Memory B cell (primary cell): ENCODE data around the gene FBXO15.
A peak's percentile ranks its signal among the peaks of the same experiment; 100 is the strongest.

Experiments
- ATAC-seq: fragments of 150-1000 bp; cut with Tn5 transposase; 2 replicates; pipeline ENCODE4 v1.10.0; 2021; ENCODE audit warnings: low read depth, mild to moderate bottlenecking, moderate library complexity
- DNase-seq, 2 donors: peaks; one replicate each; pipeline ENCODE4 v3.0.0; 2022; ENCODE audit warnings: low spot score in 2 of 2
- H3K27ac Mint-ChIP-seq: one replicate; pipeline ENCODE4 v1.8.0; 2022; ENCODE audit warnings: mild to moderate bottlenecking, moderate library complexity, mixed read lengths
- H3K27me3 Mint-ChIP-seq: one replicate; pipeline ENCODE4 v1.8.0; 2022; ENCODE audit warnings: mixed read lengths
- H3K36me3 Mint-ChIP-seq: one replicate; pipeline ENCODE4 v1.8.0; 2022; ENCODE audit warnings: mild to moderate bottlenecking, mixed read lengths
- H3K4me1 Mint-ChIP-seq: one replicate; pipeline ENCODE4 v1.8.0; 2022; ENCODE audit warnings: mixed read lengths
- H3K4me3 Mint-ChIP-seq: one replicate; pipeline ENCODE4 v1.8.0; 2022; ENCODE audit warnings: mild to moderate bottlenecking, moderate library complexity, mixed read lengths
- H3K9me3 Mint-ChIP-seq: one replicate; pipeline ENCODE4 v1.8.0; 2022; ENCODE audit warnings: mixed read lengths

Gene FBXO15

GRCh38 chr18:74115046-74115445 is 32.6 kb downstream of the FBXO15 start:
- Mint-ChIP-seq H3K27ac (no peak overlapping the region), H3K4me1 (no peaks in the 10 kb centered on the region), H3K9me3 (peaks cover 7% of the 10 kb centered on the region), H3K27me3 (peaks cover 3% of the 10 kb centered on the region), H3K4me3 (no peak overlapping the region), H3K36me3 (peaks cover 2% of the 10 kb centered on the region)
- ATAC-seq (no peak), DNase-seq (no peak)

DNA sequence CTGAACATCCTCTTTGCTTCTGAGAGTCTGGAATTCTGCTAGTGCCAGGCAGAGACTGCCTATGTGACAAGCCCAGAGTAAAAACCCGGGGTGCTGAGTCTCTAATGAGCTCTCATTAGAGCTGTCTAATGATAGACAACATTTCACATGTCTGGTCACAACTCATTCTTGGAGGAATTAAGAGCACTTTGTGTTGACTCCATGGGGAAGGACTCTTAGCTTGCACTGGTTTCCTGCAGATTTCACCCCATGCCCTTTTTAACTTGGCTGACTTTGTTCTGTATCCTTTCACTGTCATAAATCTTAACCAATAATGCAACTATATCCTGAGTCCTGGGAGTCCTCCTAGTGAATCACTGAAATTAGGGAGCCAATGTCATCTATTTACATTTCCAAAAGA is 33.5 kb downstream of the FBXO15 start:
- ATAC-seq, result no peak
- no peak overlapping the region for H3K4me3 Mint-ChIP-seq

GRCh38 chr18:74113711-74114110 is 33.9 kb downstream of the FBXO15 start:
- Mint-ChIP-seq H3K27ac (no peak overlapping the region), H3K9me3 (peaks cover 8% of the 10 kb centered on the region), H3K36me3 (peaks cover 2% of the 10 kb centered on the region), H3K27me3 (no peaks in the 10 kb centered on the region), H3K4me1 (no peaks in the 10 kb centered on the region), H3K4me3 (no peak overlapping the region)
- no peak for DNase-seq
- ATAC-seq, result no peak

More for the DNA sequence above, 33.5 kb downstream of the FBXO15 start:
- no peak overlapping the region for H3K27ac Mint-ChIP-seq
- no peaks in the 10 kb centered on the region for H3K4me1 Mint-ChIP-seq
- DNase-seq, result no peak
- peaks cover 8% of the 10 kb centered on the region for H3K9me3 Mint-ChIP-seq
- no peaks in the 10 kb centered on the region for H3K27me3 Mint-ChIP-seq
- peaks cover 2% of the 10 kb centered on the region for H3K36me3 Mint-ChIP-seq

DNA sequence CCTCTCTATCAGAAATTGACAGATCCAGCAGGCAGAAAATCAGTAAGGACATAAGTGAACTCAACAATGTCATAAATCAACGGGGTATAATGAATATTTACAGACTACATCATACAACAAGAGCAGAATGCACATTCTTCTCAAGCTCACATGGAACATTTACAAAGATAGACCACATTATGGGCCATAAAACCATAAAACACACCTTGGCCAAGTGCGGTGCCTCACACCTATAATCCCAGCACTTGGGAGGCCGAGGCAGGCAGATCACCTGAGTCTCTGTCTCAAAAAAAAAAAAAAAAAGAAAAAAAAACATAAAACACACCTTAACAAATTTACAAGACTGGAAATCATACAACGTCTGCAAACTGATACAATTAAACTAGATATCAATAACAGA is 36.7 kb downstream of the FBXO15 start:
- H3K27ac Mint-ChIP-seq, result no peak overlapping the region
- H3K27me3 Mint-ChIP-seq, result no peaks in the 10 kb centered on the region
- H3K4me1 Mint-ChIP-seq, result no peaks in the 10 kb centered on the region
- peaks cover 17% of the 10 kb centered on the region for H3K9me3 Mint-ChIP-seq
- ATAC-seq (no peak), DNase-seq (no peak)
- H3K4me3 Mint-ChIP-seq, result no peak overlapping the region
- H3K36me3 Mint-ChIP-seq, result peaks cover 5% of the 10 kb centered on the region

DNA sequence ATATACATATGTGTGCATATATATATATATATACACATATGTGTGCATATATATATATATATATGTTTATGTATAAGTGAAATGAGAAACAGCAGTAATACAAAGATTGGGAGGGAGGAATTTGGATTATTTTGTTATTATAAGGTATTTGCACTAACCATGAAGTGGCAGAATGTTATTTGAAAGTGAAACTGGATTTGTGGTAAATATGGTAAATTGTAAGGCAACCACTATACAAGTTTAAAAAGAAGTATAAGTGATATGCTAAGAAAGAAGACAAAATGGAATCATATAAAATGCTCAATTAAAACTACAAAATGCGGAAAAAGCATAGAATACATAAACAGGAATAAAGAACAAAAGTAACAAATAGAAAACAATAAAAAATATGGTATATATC is 37.5 kb downstream of the FBXO15 start:
- peaks cover 17% of the 10 kb centered on the region for H3K9me3 Mint-ChIP-seq
- no peak for DNase-seq
- H3K27me3 Mint-ChIP-seq, result no peaks in the 10 kb centered on the region
- ATAC-seq, result no peak
- no peak overlapping the region for H3K4me3 Mint-ChIP-seq
- peaks cover 5% of the 10 kb centered on the region for H3K36me3 Mint-ChIP-seq
- no peaks in the 10 kb centered on the region for H3K4me1 Mint-ChIP-seq
- H3K27ac Mint-ChIP-seq, result no peak overlapping the region

- no peaks in the 10 kb centered on the region for H3K4me1 Mint-ChIP-seq
- H3K27me3 Mint-ChIP-seq, result no peaks in the 10 kb centered on the region
- H3K9me3 Mint-ChIP-seq, result peaks cover 20% of the 10 kb centered on the region
- H3K27ac Mint-ChIP-seq, result no peak overlapping the region
- peaks cover 7% of the 10 kb centered on the region for H3K36me3 Mint-ChIP-seq
- no peak for DNase-seq
- ATAC-seq, result no peak
- no peak overlapping the region for H3K4me3 Mint-ChIP-seq
Measured at GRCh38 chr18:74108460-74108859, 39.2 kb downstream of the FBXO15 start.

- Mint-ChIP-seq H3K4me3 (no peak overlapping the region), H3K27me3 (peaks cover 14% of the 10 kb centered on the region), H3K36me3 (peaks cover 8% of the 10 kb centered on the region), H3K4me1 (no peaks in the 10 kb centered on the region), H3K27ac (no peak overlapping the region), H3K9me3 (peaks cover 17% of the 10 kb centered on the region)
- no peak for ATAC-seq
- DNase-seq, result no peak
Measured at GRCh38 chr18:74097803-74098202, 49.8 kb downstream of the FBXO15 start.

- H3K27me3 Mint-ChIP-seq, result peaks cover 17% of the 10 kb centered on the region
- H3K9me3 Mint-ChIP-seq, result peaks cover 18% of the 10 kb centered on the region
- no peaks in the 10 kb centered on the region for H3K4me1 Mint-ChIP-seq
- no peak for DNase-seq
- ATAC-seq, result no peak
- H3K27ac Mint-ChIP-seq, result no peak overlapping the region
- H3K36me3 Mint-ChIP-seq, result peaks cover 8% of the 10 kb centered on the region
- no peak overlapping the region for H3K4me3 Mint-ChIP-seq
Measured at GRCh38 chr18:74092922-74093321, 54.7 kb downstream of the FBXO15 start.

GRCh38 chr18:74084184-74084855 is 63.3 kb downstream of the FBXO15 start:
- Mint-ChIP-seq H3K9me3 (peaks cover 6% of the 10 kb centered on the region), H3K27ac (no peak overlapping the region), H3K4me1 (peaks cover 5% of the 10 kb centered on the region), H3K27me3 (no peaks in the 10 kb centered on the region), H3K36me3 (no peaks in the 10 kb centered on the region), H3K4me3 (no peak overlapping the region)
- ATAC-seq, result no peak
- no peak for DNase-seq

DNA sequence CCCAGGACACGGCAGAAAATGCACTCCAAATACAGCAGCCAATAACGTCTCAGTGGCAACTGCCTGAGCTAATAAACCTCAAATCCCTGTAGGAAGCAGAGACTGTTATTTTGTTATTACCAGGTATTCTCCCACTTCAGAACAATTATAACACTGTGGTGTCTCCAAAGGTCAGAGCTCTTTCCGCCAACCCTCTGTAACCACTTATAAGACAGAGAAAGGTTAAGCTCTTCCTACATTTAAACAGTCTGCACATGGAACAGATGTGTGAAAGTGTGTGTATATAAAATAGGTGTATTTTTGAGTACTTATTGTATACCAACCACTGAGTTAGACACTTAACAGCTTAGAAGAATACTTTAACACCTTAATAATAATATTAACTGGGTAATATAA is 64.1 kb downstream of the FBXO15 start:
- Mint-ChIP-seq H3K27me3 (peaks cover under 1% of the 10 kb centered on the region), H3K27ac (no peak overlapping the region), H3K36me3 (no peaks in the 10 kb centered on the region), H3K4me3 (no peak overlapping the region), H3K9me3 (peaks cover 3% of the 10 kb centered on the region), H3K4me1 (peaks cover 5% of the 10 kb centered on the region)
- ATAC-seq (no peak), DNase-seq (no peak)

DNA sequence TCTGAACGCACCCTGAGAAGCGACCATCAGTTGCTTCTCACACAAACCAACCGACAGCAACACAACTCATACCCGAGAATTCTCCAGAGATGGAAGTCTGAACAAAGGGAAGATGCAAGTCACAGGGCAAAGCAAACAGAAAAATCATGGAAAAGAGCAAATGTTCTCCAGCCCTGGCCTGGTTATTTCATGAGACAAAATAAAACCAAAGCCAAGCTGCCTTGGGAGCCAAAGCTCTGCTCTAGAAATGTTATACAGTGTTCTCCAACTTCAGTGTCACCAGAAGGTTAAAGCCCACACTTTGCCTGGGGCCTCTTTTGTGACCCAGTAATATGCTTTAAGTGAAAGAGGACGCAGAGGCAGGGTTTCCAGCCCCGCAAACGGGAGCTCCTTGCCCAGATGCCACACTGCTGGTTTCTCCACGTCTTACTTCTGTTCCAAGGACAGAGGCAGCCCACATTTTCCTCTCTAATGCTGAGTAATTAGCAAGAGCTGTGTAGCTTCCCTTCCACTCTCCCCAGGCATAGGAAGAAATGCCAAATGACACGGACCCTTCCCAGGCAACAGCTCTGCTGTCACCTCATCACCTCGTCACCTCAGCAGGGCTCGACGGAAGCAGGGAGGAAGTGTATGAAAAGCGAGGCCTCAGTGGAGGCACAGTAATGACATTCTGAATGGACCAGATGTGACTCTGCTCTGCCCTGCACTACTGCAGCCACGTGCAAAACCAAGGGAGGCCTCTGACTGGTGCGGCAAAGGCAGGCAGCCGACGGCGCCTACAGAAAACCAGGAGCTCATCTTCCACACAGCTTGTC is 64.7 kb downstream of the FBXO15 start:
- DNase-seq, result no peak
- Mint-ChIP-seq H3K36me3 (no peaks in the 10 kb centered on the region), H3K4me3 (peak overlapping the region; percentile 50), H3K4me1 (peaks cover 5% of the 10 kb centered on the region), H3K27ac (peak overlapping the region; percentile 11), H3K9me3 (no peaks in the 10 kb centered on the region), H3K27me3 (peaks cover 3% of the 10 kb centered on the region)
- ATAC-seq, result peak; percentile 16

DNA sequence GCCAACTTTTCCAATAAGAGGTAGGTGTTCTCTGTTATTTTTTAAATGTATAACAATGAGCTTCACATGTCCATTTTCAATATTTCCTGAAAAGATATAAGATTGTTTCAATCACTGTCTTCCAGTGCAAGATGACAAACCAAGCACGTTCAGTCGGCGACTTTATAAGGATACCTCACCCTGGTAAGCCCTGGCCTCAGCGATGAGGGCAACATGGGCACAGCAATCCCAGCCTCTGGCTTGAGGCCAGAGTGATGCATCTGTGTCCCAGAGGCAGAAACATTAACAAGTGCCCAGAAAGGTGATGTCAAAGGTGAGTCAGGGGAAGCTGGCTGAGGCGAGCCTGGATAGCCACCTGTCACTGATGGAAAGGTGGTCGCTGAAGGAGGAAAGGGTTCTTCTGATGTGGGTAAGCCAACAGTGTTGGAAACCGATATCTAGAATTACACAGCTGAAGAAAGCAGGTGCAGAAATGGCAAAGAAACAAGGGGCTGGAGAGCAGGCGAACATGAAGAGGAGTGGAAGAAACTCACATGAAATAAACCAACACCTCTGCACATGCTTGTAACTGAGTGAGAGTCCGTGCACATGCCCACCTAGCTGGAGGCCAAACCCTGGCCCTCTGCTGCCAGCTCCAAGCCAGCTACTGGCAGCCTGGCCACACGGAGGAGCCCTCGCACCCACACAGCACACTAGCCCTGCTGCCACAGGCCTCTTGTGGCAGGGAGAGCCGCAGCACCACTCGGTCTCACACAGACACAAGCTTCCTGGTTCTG is 65.5 kb downstream of the FBXO15 start:
- H3K4me1 Mint-ChIP-seq, result peaks cover 5% of the 10 kb centered on the region
- H3K27ac Mint-ChIP-seq, result peak overlapping the region; percentile 11
- peaks cover 3% of the 10 kb centered on the region for H3K27me3 Mint-ChIP-seq
- H3K9me3 Mint-ChIP-seq, result no peaks in the 10 kb centered on the region
- H3K4me3 Mint-ChIP-seq, result peak overlapping the region; percentile 50
- no peaks in the 10 kb centered on the region for H3K36me3 Mint-ChIP-seq
- ATAC-seq (peak; percentile 95), DNase-seq (peak in 1 of 2 donors; percentile 13)

- Mint-ChIP-seq H3K27ac (no peak overlapping the region), H3K4me1 (peaks cover 5% of the 10 kb centered on the region), H3K36me3 (no peaks in the 10 kb centered on the region), H3K4me3 (no peak overlapping the region), H3K9me3 (no peaks in the 10 kb centered on the region), H3K27me3 (peaks cover 3% of the 10 kb centered on the region)
- no peak for DNase-seq
- no peak for ATAC-seq
Measured at GRCh38 chr18:74078257-74078656, 69.4 kb downstream of the FBXO15 start.
